Measurements from ENCODE around the gene PAGR1. TPM values are rescaled to one million over a fixed set of nuclear protein-coding genes. Genes with fewer than 3 reads are reported as not detected.

Gene PAGR1
- total and polyA plus RNA-seq, 2 of the 13 experiments (the other 11 are each of a cell fraction or from before 2014, with no cell fraction given), result 9.8 to 66.4 TPM

GRCh38 chr16:29805232-29806098 lies 10.5 kb upstream of the PAGR1 start (continued):
- TF ChIP-seq ZNF646 (CRISPR knock-in tag; IDR thresholded peaks at IDR 0.05) (no peak), ZNF441 (CRISPR knock-in tag; IDR thresholded peaks at IDR 0.05; ENCODE audit: borderline replicate concordance) (no peak), ZSCAN9 (CRISPR knock-in tag; IDR thresholded peaks at IDR 0.05; ENCODE audit: borderline replicate concordance) (peak; percentile 97), JUNB (CRISPR knock-in tag; IDR thresholded peaks at IDR 0.05; ENCODE audit: borderline replicate concordance) (no peak), MATR3 (CRISPR knock-in tag; IDR thresholded peaks at IDR 0.05) (no peak), KLF12 (CRISPR knock-in tag; IDR thresholded peaks at IDR 0.05; ENCODE audit: borderline replicate concordance) (peak; percentile 99), ZNF691 (CRISPR knock-in tag; IDR thresholded peaks at IDR 0.05; ENCODE audit: borderline replicate concordance, low read depth) (peak; percentile 90), MZF1 (CRISPR knock-in tag; IDR thresholded peaks at IDR 0.05; ENCODE audit: borderline replicate concordance) (no peak), CREB1 (IDR thresholded peaks at IDR 0.05) (peak; percentile 62), CREB1 (CRISPR knock-in tag; IDR thresholded peaks at IDR 0.05) (no peak), TAF1 (CRISPR knock-in tag; IDR thresholded peaks at IDR 0.05) (peak; percentile 95), NKX3-1 (CRISPR knock-in tag; IDR thresholded peaks at IDR 0.05) (peak; percentile 75), ZNF138 (CRISPR knock-in tag; IDR thresholded peaks at IDR 0.05; ENCODE audit: low read depth) (peak; percentile 77; the same call in 1 of the 2 replicates), ZNF652 (CRISPR knock-in tag; IDR thresholded peaks at IDR 0.05; ENCODE audit: borderline replicate concordance, low read depth) (peak; percentile 67; the same call in 1 of the 2 replicates), PLRG1 (conservative IDR thresholded peaks at IDR 0.05) (no peak), ATF7-NPFF (CRISPR knock-in tag; IDR thresholded peaks at IDR 0.05; ENCODE audit: low read depth) (peak; percentile 96), PCBP2 (optimal IDR thresholded peaks at IDR 0.05; ENCODE audit: low read depth, low read length, poor library complexity, severe bottlenecking) (no peak), ARNTL (CRISPR knock-in tag; IDR thresholded peaks at IDR 0.05) (peak; percentile 67; the same call in 1 of the 2 replicates), HMG20B (CRISPR knock-in tag; conservative IDR thresholded peaks at IDR 0.05) (peak; percentile 84; the same call in 1 of the 2 replicates), KDM4B (CRISPR knock-in tag; IDR thresholded peaks at IDR 0.05) (peak; percentile 82; the same call in 1 of the 2 replicates), ZNF34 (CRISPR knock-in tag; IDR thresholded peaks at IDR 0.05; ENCODE audit: borderline replicate concordance) (peak; percentile 62; the same call in 1 of the 2 replicates), ZZZ3 (CRISPR knock-in tag; IDR thresholded peaks at IDR 0.05; ENCODE audit: borderline replicate concordance) (peak; percentile 78; the same call in 1 of the 2 replicates), ZNF292 (CRISPR knock-in tag; IDR thresholded peaks at IDR 0.05; ENCODE audit: borderline replicate concordance, low read depth) (no peak; the same call in 1 of the 2 replicates), HHEX (CRISPR knock-in tag; IDR thresholded peaks at IDR 0.05) (no peak)

Data from HepG2 (cell line).